ENCODE results near the gene ACSM2B.

Gene ACSM2B

DNA sequence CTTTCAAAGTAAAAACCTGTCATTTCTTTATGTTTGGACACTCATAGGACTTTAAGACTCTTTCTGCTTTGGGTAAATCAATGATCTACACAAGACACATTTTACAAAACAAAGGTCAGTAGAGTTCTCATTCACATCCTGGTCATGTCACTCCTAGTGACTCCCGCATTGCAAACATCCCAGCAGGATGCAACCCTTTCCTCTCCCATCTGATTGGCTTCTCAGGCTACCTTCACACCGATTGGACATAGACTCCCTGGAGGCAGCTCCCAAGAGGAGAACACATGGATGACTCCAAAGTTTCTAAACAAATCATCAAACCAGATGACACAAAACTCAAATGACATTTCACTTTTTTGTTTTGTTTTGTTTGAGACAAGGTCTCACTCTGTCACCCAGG lies 43.8 kb upstream of the ACSM2B start:
- POLR2A ChIA-PET, result no interaction called here
- TF ChIP-seq, protein P1, sequence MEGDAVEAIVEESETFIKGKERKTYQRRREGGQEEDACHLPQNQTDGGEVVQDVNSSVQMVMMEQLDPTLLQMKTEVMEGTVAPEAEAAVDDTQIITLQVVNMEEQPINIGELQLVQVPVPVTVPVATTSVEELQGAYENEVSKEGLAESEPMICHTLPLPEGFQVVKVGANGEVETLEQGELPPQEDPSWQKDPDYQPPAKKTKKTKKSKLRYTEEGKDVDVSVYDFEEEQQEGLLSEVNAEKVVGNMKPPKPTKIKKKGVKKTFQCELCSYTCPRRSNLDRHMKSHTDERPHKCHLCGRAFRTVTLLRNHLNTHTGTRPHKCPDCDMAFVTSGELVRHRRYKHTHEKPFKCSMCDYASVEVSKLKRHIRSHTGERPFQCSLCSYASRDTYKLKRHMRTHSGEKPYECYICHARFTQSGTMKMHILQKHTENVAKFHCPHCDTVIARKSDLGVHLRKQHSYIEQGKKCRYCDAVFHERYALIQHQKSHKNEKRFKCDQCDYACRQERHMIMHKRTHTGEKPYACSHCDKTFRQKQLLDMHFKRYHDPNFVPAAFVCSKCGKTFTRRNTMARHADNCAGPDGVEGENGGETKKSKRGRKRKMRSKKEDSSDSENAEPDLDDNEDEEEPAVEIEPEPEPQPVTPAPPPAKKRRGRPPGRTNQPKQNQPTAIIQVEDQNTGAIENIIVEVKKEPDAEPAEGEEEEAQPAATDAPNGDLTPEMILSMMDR (IDR thresholded peaks at IDR 0.05; ENCODE audit: insufficient read depth, low read length, missing control alignments), result no peak

DNA sequence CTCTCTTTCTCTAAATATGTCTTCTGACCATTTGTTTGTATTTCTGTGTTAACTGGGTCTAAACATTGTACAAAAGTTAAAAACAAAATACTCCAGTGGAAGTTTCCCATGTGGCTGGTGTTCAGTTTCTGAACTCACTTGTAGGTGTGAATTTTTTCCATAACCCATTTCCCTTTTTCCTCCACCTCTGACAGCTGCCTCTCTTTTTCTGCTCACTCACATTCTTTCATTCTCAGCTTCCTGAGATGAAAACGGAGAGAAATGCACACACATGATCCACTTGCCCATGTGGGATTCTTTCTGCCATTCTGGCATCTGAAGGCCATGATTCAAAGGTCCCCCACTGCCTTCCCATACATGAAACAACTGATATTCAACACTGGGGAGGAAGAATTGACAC lies 41.1 kb upstream of the ACSM2B start:
- H3K4me3 ChIP-seq (ENCODE audit: low read depth, low read length), result no peak overlapping the region
- ChIA-PET POLR2A (no interaction called here), CTCF (no interaction called here)
- TF ChIP-seq, protein P1 (IDR thresholded peaks at IDR 0.05; ENCODE audit: insufficient read depth, low read length, missing control alignments), result no peak
- DNase-seq (ENCODE audit: low read depth, low spot score), result no peak

More for the DNA sequence above, 43.8 kb upstream of the ACSM2B start:
- no peak for DNase-seq (ENCODE audit: low read depth, low spot score)
- CTCF ChIA-PET, result no interaction called here
- H3K4me3 ChIP-seq (ENCODE audit: low read depth, low read length), result no peak overlapping the region

DNA sequence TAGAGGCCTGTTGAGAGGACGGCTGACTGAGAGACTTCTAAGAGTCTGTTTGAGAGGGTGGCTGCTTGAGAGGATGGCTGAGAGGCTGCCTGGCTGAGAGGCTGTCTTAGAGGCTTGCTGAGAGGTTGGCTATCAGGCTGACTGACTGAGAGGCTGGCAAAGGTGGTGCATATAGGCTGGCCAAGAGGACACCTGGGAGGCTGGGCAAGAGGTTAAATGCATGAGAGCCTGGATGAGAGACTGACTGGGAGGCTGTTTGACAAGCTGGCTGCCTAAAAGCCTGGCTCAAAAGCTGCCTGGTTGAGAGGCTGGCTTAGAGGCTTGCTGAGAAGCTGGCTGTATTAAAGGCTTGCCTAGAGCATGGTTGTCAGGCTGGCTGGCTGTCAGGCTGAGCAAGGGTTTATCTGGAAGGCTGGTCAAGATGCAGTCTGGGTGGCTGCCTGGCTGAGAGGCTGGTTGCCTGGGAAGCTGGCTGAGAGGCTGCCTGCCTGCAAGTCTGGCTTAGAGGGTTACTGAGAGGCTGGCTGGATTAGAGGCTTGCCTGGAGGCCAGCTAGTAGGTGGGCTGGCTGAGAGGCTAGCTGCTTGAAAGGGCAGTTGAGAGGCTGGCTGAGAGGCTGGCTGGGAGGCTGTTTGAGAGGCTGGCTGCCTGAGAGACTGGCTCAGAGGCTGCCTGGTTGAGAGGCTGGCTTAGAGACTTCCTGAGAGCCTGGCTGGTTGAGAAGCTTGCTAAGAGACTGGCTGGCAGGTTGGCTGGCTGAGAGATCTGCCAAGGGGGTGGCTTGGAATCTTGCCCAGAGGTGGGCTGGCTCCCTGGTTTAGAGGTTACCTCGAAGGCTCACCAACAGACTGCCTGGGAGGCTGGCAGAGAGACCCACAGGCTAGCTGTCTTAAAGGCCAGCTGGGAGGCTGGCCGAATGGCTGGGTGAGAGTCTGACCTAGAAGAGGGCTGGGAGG lies 38.3 kb upstream of the ACSM2B start:
- ChIA-PET POLR2A (no interaction called here), CTCF (no interaction called here)
- no peak for DNase-seq (ENCODE audit: low read depth, low spot score)
- H3K4me3 ChIP-seq (ENCODE audit: low read depth, low read length), result no peak overlapping the region
- TF ChIP-seq, protein P1 (IDR thresholded peaks at IDR 0.05; ENCODE audit: insufficient read depth, low read length, missing control alignments), result no peak

DNA sequence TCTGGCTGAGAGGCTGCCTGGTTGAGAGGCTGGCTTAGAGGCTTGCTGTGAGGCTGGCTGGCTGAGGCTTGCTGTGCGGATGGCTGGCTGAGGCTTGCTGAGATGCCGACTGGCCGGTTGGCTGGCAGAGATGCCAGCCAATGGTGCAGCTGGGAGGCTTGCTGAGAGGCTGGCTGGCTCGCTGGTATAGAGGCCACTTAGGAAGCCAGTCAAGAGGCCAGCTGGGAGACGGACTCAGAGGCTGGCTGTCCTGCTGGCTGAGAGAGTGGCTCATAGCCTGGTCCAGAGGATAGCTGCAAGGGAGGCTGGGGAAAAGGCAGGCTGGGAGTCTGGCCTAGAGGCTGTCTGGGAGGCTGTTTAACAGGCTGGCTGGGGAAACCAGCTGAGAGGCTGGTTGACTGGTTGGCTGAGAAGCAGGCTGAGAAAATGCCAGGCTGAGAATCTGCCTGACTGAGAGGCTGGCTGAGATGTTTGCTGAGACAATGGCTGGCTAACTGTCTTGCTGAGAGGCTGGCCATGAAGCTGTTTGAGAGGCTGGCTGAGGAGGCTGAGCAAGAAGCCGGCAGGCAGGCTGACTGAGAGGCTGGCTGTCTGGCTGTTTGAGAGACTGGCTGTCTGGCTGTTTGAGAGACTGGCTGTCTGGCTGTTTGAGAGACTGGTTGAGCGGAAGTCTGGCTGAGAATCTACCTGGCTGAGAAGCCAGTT lies 37.5 kb upstream of the ACSM2B start:
- ChIA-PET POLR2A (no interaction called here), CTCF (no interaction called here)
- DNase-seq (ENCODE audit: low read depth, low spot score), result no peak
- TF ChIP-seq, protein P1 (IDR thresholded peaks at IDR 0.05; ENCODE audit: insufficient read depth, low read length, missing control alignments), result no peak
- no peak overlapping the region for H3K4me3 ChIP-seq (ENCODE audit: low read depth, low read length)

DNA sequence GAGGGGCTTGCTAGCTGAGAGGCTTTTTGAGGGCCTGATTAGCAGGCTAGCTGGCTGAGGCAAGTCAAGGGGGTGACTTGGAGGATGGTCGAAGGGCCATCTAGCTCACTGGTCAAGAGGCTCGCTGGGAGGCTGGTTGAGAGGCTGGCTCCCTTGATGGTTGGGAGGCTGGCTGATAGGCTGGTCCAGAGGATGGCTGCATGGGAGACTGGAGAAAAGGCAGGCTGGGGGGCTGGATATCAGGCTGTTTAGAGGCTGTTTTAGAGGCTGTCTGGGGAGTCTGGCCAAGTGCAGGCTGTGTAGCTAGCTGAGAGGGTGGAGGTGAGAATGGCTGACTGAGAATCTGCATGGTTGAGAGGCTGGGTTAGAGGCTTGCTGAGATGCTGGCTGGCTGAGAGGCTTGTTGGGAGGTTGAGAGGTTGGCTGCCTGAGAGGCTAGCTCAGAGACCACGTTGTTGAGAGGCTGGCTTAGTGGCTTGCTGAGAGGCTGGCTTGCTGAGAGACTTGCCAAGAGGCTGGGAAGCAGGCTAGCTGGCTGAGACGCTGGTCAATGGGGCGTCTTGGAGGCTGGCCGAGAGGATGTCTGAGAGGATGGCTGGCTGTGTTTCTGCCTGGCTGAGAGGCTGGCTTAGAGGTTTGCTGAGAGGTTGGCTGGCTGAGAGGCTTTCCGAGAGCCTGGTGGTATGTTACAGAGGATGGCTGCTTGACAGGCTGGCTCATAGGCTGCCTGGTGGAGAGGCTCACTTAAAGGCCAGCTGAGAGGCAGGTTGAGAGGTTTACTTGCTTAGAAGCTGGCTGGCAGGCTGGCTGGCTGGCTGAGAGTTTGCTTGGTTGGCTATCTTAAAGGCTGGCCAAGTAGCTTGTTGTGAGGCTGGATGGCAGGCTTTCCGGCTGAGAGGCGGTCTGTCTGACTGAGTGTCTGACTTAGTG lies 36.6 kb upstream of the ACSM2B start:
- no peak for DNase-seq (ENCODE audit: low read depth, low spot score)
- TF ChIP-seq, protein P1 (IDR thresholded peaks at IDR 0.05; ENCODE audit: insufficient read depth, low read length, missing control alignments), result no peak
- H3K4me3 ChIP-seq (ENCODE audit: low read depth, low read length), result no peak overlapping the region
- POLR2A ChIA-PET, result no interaction called here
- CTCF ChIA-PET, result no interaction called here

Data from AG04449 (cell line).